ENCODE measurements around the gene SYAP1.
"Not testable (repeated sequence)": the region's sequence is repeated elsewhere in the genome, so short reads cannot be mapped to it uniquely, and the experiment has no call there.

The SYAP1 gene

GRCh38 chrX:16756724-16757123, 37.3 kb downstream of the SYAP1 start:
- no peaks in the 10 kb centered on the region for H3K4me1 ChIP-seq (ENCODE audit: insufficient read depth, low read length)
- no peak for DNase-seq
- no peak overlapping the region for H3K27ac ChIP-seq (ENCODE audit: low read length)
- no peak overlapping the region for H3K4me2 ChIP-seq (ENCODE audit: insufficient read depth, low read length)
- H3K79me2 ChIP-seq (ENCODE audit: insufficient read depth, low read length), result no peaks in the 10 kb centered on the region
- no peaks in the 10 kb centered on the region for H3K27me3 ChIP-seq (ENCODE audit: insufficient read depth, low read length, poor library complexity)
- H3K9ac ChIP-seq (ENCODE audit: low read depth, low read length), result no peak overlapping the region
- no peak overlapping the region for H3K4me3 ChIP-seq (ENCODE audit: low read depth in 1 of 2, low read length in 2 of 2)
- TF ChIP-seq CTCF (IDR thresholded peaks at IDR 0.05; ENCODE audit: borderline replicate concordance, extremely low read depth, low read length, poor library complexity, severe bottlenecking) (no peak), EZH2 (IDR thresholded peaks at IDR 0.05; ENCODE audit: borderline replicate concordance, low read depth, low read length, severe bottlenecking) (no peak)
- peaks cover 18% of the 10 kb centered on the region; the same call in 1 of the 2 replicates for H3K36me3 ChIP-seq (ENCODE audit: insufficient read depth, low read length)
- H3K9me3 ChIP-seq (ENCODE audit: insufficient read depth, low read length, severe bottlenecking), result no peaks in the 10 kb centered on the region
- no peaks in the 10 kb centered on the region for H4K20me1 ChIP-seq (ENCODE audit: insufficient read depth, low read length)
- ATAC-seq (ENCODE audit: insufficient read depth, low read depth), result no peak
- H2AFZ ChIP-seq (ENCODE audit: low read depth, low read length), result no peak overlapping the region

DNA sequence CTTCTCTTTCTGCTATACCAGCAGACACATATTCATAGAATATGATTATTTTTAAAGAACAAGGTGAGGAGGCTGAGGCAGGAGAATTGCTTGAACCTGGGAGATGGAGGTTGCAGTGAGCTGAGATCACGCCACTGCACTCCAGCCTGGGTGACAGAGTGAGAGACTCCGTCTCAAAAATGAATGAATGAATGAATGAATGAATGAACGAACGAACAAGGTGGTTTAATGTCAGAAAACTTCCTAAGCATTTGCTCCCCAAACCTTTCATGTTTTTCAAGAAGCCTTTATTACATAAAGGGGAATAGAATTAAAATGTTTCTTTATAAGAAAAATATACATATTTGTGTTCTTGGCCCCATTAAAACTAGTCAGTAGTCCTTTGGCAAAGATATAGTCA, 42.1 kb downstream of the SYAP1 start:
- H3K79me2 ChIP-seq (ENCODE audit: insufficient read depth, low read length); DNase-seq; ATAC-seq (ENCODE audit: insufficient read depth, low read depth); H4K20me1 ChIP-seq (ENCODE audit: insufficient read depth, low read length); H3K27ac ChIP-seq (ENCODE audit: low read length); H2AFZ ChIP-seq (ENCODE audit: low read depth, low read length); H3K9me3 ChIP-seq (ENCODE audit: insufficient read depth, low read length, severe bottlenecking); H3K27me3 ChIP-seq (ENCODE audit: insufficient read depth, low read length, poor library complexity); H3K4me3 ChIP-seq (ENCODE audit: low read depth in 1 of 2, low read length in 2 of 2); H3K9ac ChIP-seq (ENCODE audit: low read depth, low read length); H3K4me1 ChIP-seq (ENCODE audit: insufficient read depth, low read length); H3K4me2 ChIP-seq (ENCODE audit: insufficient read depth, low read length): not testable (repeated sequence)
- peaks cover 10% of the 10 kb centered on the region; the same call in 1 of the 2 replicates for H3K36me3 ChIP-seq (ENCODE audit: insufficient read depth, low read length)

GRCh38 chrX:16762579-16762978, 43.2 kb downstream of the SYAP1 start:
- Histone ChIP-seq H3K79me2 (ENCODE audit: insufficient read depth, low read length) (no peaks in the 10 kb centered on the region), H3K36me3 (ENCODE audit: insufficient read depth, low read length) (peaks cover 5% of the 10 kb centered on the region; the same call in 1 of the 2 replicates), H3K4me3 (ENCODE audit: low read depth in 1 of 2, low read length in 2 of 2) (no peak overlapping the region), H2AFZ (ENCODE audit: low read depth, low read length) (no peak overlapping the region), H3K9me3 (ENCODE audit: insufficient read depth, low read length, severe bottlenecking) (no peaks in the 10 kb centered on the region), H4K20me1 (ENCODE audit: insufficient read depth, low read length) (no peaks in the 10 kb centered on the region), H3K9ac (ENCODE audit: low read depth, low read length) (no peak overlapping the region), H3K27ac (ENCODE audit: low read length) (no peak overlapping the region), H3K4me2 (ENCODE audit: insufficient read depth, low read length) (no peak overlapping the region), H3K27me3 (ENCODE audit: insufficient read depth, low read length, poor library complexity) (no peaks in the 10 kb centered on the region), H3K4me1 (ENCODE audit: insufficient read depth, low read length) (no peaks in the 10 kb centered on the region)
- no peak for ATAC-seq (ENCODE audit: insufficient read depth, low read depth)
- TF ChIP-seq CTCF (IDR thresholded peaks at IDR 0.05; ENCODE audit: borderline replicate concordance, extremely low read depth, low read length, poor library complexity, severe bottlenecking), result no peak
- no peak for TF ChIP-seq EZH2 (IDR thresholded peaks at IDR 0.05; ENCODE audit: borderline replicate concordance, low read depth, low read length, severe bottlenecking)
- DNase-seq, result no peak

- no peak for ATAC-seq (ENCODE audit: insufficient read depth, low read depth)
- TF ChIP-seq CTCF (IDR thresholded peaks at IDR 0.05; ENCODE audit: borderline replicate concordance, extremely low read depth, low read length, poor library complexity, severe bottlenecking) (no peak), EZH2 (IDR thresholded peaks at IDR 0.05; ENCODE audit: borderline replicate concordance, low read depth, low read length, severe bottlenecking) (no peak)
- Histone ChIP-seq H3K4me1 (ENCODE audit: insufficient read depth, low read length) (no peaks in the 10 kb centered on the region), H3K9me3 (ENCODE audit: insufficient read depth, low read length, severe bottlenecking) (no peaks in the 10 kb centered on the region), H3K27me3 (ENCODE audit: insufficient read depth, low read length, poor library complexity) (no peaks in the 10 kb centered on the region), H3K4me2 (ENCODE audit: insufficient read depth, low read length) (no peak overlapping the region), H3K36me3 (ENCODE audit: insufficient read depth, low read length) (no peaks in the 10 kb centered on the region; the same call in 1 of the 2 replicates), H4K20me1 (ENCODE audit: insufficient read depth, low read length) (no peaks in the 10 kb centered on the region), H3K27ac (ENCODE audit: low read length) (no peak overlapping the region), H3K4me3 (ENCODE audit: low read depth in 1 of 2, low read length in 2 of 2) (no peak overlapping the region), H3K9ac (ENCODE audit: low read depth, low read length) (no peak overlapping the region), H2AFZ (ENCODE audit: low read depth, low read length) (no peak overlapping the region), H3K79me2 (ENCODE audit: insufficient read depth, low read length) (no peaks in the 10 kb centered on the region)
- no peak for DNase-seq
These were observed 46.2 kb downstream of the SYAP1 start for GRCh38 chrX:16765594-16765993.
